Neural cell (in vitro differentiated cells): ENCODE results near the gene APLNR. TPM values are rescaled to one million over a fixed set of nuclear protein-coding genes. Genes with fewer than 3 reads are reported as not detected.

Source experiments
- H2AFZ ChIP-seq: fragments of 200-600, 300-800 bp; sonication (generic), shearing (Covaris generic); 2 replicates; pipeline ENCODE4 v1.6.0; 2014; ENCODE audit warnings: low read depth, mild to moderate bottlenecking, antibody characterized with exemption, low read length, moderate library complexity
- H3F3A ChIP-seq: fragments of 200-600 bp; shearing (Covaris generic); 2 replicates; pipeline ENCODE4 v1.6.1; 2016; ENCODE audit warnings: mild to moderate bottlenecking, moderate library complexity, mixed read lengths, antibody characterized with exemption, low read length; ENCODE audit not compliant: insufficient read depth, poor library complexity, severe bottlenecking
- H3K27ac ChIP-seq: fragments of 200-600, 300-800 bp; sonication (generic), shearing (Covaris generic); 2 replicates; pipeline ENCODE4 v1.5.1; 2014; ENCODE audit warnings: mild to moderate bottlenecking, low read length, moderate library complexity
- H3K27me3 ChIP-seq: fragments of 300-800, 200-600 bp; sonication (generic), shearing (Covaris generic); 2 replicates; pipeline ENCODE4 v1.6.0; 2014; ENCODE audit warnings: mild to moderate bottlenecking, low read depth, low read length, moderate library complexity; ENCODE audit not compliant: insufficient read depth
- H3K36me3 ChIP-seq: fragments of 300-800, 200-600 bp; sonication (generic), shearing (Covaris generic); 2 replicates; pipeline ENCODE4 v1.5.1; 2014; ENCODE audit warnings: mild to moderate bottlenecking, antibody characterized with exemption, low read length, moderate library complexity; ENCODE audit not compliant: insufficient read depth
- H3K4me2 ChIP-seq: fragments of 300-800, 200-600 bp; sonication (generic), shearing (Covaris generic); 2 replicates; pipeline ENCODE4 v1.6.0; 2014; ENCODE audit warnings: mild to moderate bottlenecking, low read length
- H3K4me3 ChIP-seq: fragments of 300-800, 200-600 bp; sonication (generic), shearing (Covaris generic); 2 replicates; pipeline ENCODE4 v1.5.1; 2014; ENCODE audit warnings: mild to moderate bottlenecking, low read length, moderate library complexity
- H3K79me2 ChIP-seq: fragments of 200-600 bp; shearing (Covaris generic); replicated peaks from 2 replicates; pipeline ENCODE4 v1.6.0; 2014; ENCODE audit warnings: mild to moderate bottlenecking, low read length, moderate library complexity; ENCODE audit not compliant: insufficient read depth
- H3K9ac ChIP-seq: fragments of 300-800, 200-600 bp; sonication (generic), shearing (Covaris generic); 2 replicates; pipeline ENCODE4 v1.6.1; 2016; ENCODE audit warnings: mild to moderate bottlenecking, low read length, mixed read lengths
- H3K9me2 ChIP-seq: fragments of 200-600 bp; shearing (Covaris generic); 2 replicates; pipeline ENCODE4 v1.6.1; 2016; ENCODE audit warnings: mild to moderate bottlenecking, low read length, mixed read lengths; ENCODE audit not compliant: insufficient read depth
- H3K9me3 ChIP-seq: fragments of 200-600, 300-800 bp; sonication (generic), shearing (Covaris generic); 2 replicates; pipeline ENCODE4 v1.6.1; 2016; ENCODE audit warnings: mild to moderate bottlenecking, mixed run types, low read length, moderate library complexity, mixed read lengths
- H4K20me1 ChIP-seq: fragments of 200-600 bp; shearing (Covaris generic); 2 replicates; pipeline ENCODE4 v1.6.1; 2016; ENCODE audit warnings: mild to moderate bottlenecking, mixed run types; ENCODE audit not compliant: insufficient read depth
- CTCF ChIP-seq: fragments of 450-650 bp; IDR thresholded peaks from 2 replicates; pipeline ENCODE4 v1.5.1; 2014; ENCODE audit warnings: antibody characterized with exemption, mild to moderate bottlenecking, moderate library complexity; ENCODE audit not compliant: poor library complexity, severe bottlenecking
- EP300 ChIP-seq: fragments of 450-650 bp; conservative IDR thresholded peaks from 2 replicates; pipeline ENCODE4 v1.6.1; 2014; ENCODE audit warnings: antibody characterized with exemption, mild to moderate bottlenecking, moderate library complexity; ENCODE audit not compliant: poor library complexity, severe bottlenecking
- EZH2 ChIP-seq: fragments of 200-600, 300-800 bp; shearing (Covaris generic), sonication (generic); IDR thresholded peaks from 2 replicates; pipeline ENCODE4 v1.6.1; 2014; ENCODE audit warnings: antibody characterized with exemption, low read length, borderline replicate concordance, mild to moderate bottlenecking; ENCODE audit not compliant: insufficient read depth, poor library complexity, severe bottlenecking
- MXI1 ChIP-seq: fragments of 450-650 bp; conservative IDR thresholded peaks from 2 replicates; pipeline ENCODE4 v1.6.1; 2014; ENCODE audit warnings: antibody characterized with exemption, mild to moderate bottlenecking; ENCODE audit not compliant: poor library complexity, severe bottlenecking
- POLR2AphosphoS5 ChIP-seq: IDR thresholded peaks from 2 replicates; pipeline ENCODE4 v1.6.1; 2012
- RAD21 ChIP-seq: fragments of 450-650 bp; conservative IDR thresholded peaks from 2 replicates; pipeline ENCODE4 v1.6.1; 2014; ENCODE audit warnings: antibody characterized with exemption, mild to moderate bottlenecking, moderate library complexity
- REST ChIP-seq: IDR thresholded peaks from 2 replicates; pipeline ENCODE4 v1.6.1; 2012; ENCODE audit warnings: borderline replicate concordance
- SMC3 ChIP-seq: fragments of 450-650 bp; conservative IDR thresholded peaks from 2 replicates; pipeline ENCODE4 v1.6.1; 2014; ENCODE audit warnings: antibody characterized with exemption, mild to moderate bottlenecking, moderate library complexity; ENCODE audit not compliant: poor library complexity
- TAF1 ChIP-seq: IDR thresholded peaks from 2 replicates; pipeline ENCODE4 v1.6.1; 2012; ENCODE audit warnings: low read depth
- polyA plus RNA-seq: library from polyadenylated mRNA; depleted of rRNA; stranded (reverse); fragments of >200 nt; gene quantifications from 2 replicates; pipeline ENCODE4 v1.2.3, GENCODE V29; 2014

Gene APLNR
- polyA plus RNA-seq, 1 donor from 2014 or later, result not detected

GRCh38 chr11:57205041-57205641, 31.9 kb downstream of the APLNR start:
- Histone ChIP-seq H3K9me2 (no peaks in the 10 kb centered on the region), H3K27me3 (no peaks in the 10 kb centered on the region), H3K9me3 (no peaks in the 10 kb centered on the region), H4K20me1 (no peaks in the 10 kb centered on the region), H3K9ac (no peak overlapping the region), H3K4me2 (no peak overlapping the region), H3K79me2 (no peaks in the 10 kb centered on the region), H3F3A (no peaks in the 10 kb centered on the region), H3K4me3 (no peak overlapping the region), H3K36me3 (no peaks in the 10 kb centered on the region), H3K27ac (no peak overlapping the region), H2AFZ (no peak overlapping the region)
- TF ChIP-seq SMC3 (no peak), MXI1 (no peak), REST (no peak), CTCF (no peak), TAF1 (no peak), EP300 (no peak), EZH2 (no peak), POLR2AphosphoS5 (no peak), RAD21 (no peak)

GRCh38 chr11:57203882-57204480, 33.1 kb downstream of the APLNR start:
- no peaks in the 10 kb centered on the region for H3K9me2 ChIP-seq
- H3K79me2 ChIP-seq, result no peaks in the 10 kb centered on the region
- no peak overlapping the region for H3K4me3 ChIP-seq
- no peaks in the 10 kb centered on the region for H3F3A ChIP-seq
- H3K9me3 ChIP-seq, result no peaks in the 10 kb centered on the region
- no peak overlapping the region for H2AFZ ChIP-seq
- H3K27ac ChIP-seq, result no peak overlapping the region
- no peaks in the 10 kb centered on the region for H3K36me3 ChIP-seq
- H3K9ac ChIP-seq, result no peak overlapping the region
- TF ChIP-seq EP300 (no peak), MXI1 (no peak), CTCF (no peak), EZH2 (no peak), RAD21 (no peak)
- H4K20me1 ChIP-seq, result no peaks in the 10 kb centered on the region
- H3K27me3 ChIP-seq, result no peaks in the 10 kb centered on the region
- H3K4me2 ChIP-seq, result no peak overlapping the region
